Activated CD4-positive, alpha-beta T cell treated with anti-CD3 and anti-CD28 coated beads for 1 hour (primary cell): ENCODE data around the gene ILK.

Experiments
- DNase-seq: peaks from one replicate; pipeline ENCODE4 v3.0.0-alpha.2; 2020

The ILK gene

DNA sequence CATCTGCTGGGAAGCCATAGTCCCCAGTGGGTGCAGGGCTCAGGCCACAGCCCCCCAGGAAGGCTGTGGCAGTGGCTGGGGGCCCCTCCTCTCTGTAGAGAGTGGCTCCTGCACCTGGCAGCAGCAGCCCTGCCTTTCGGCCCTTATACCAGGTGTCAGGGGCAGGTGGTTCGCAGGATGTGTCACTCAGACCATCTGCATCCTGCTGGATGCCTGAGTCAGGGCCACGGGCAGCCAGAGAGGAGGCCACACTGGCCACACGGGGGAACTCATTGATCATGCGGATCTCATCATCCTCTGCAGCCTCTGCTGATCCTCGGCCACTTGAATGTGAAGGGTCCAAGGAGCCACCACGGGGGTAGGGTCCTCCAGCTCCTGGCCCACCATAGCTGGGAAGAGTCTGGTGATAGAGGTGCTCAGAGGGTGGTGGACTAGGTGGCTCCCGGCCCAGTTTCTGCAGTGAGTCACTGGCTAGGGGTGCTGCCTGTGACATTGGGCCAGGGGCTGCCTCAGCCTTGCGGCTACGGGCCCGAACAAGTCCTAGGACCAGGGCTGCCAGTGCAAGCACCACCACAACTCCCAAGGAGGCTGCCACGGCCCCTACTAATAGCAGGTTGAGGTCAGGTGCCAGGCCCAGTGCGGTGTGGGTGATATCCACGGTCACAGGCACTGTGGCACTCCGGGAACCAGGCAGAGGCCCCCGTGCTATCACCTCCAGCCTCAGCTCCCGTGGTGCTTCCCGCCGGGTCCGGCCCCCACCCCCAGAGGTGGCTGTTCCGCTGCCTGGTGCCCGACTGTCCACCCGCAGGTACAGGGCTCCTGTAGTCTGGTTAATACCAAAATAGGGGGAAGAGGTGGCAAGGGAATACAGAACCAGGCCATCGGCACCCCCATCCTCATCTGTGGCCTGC, 18.9 kb downstream of the ILK start:
- DNase-seq = no peak

DNA sequence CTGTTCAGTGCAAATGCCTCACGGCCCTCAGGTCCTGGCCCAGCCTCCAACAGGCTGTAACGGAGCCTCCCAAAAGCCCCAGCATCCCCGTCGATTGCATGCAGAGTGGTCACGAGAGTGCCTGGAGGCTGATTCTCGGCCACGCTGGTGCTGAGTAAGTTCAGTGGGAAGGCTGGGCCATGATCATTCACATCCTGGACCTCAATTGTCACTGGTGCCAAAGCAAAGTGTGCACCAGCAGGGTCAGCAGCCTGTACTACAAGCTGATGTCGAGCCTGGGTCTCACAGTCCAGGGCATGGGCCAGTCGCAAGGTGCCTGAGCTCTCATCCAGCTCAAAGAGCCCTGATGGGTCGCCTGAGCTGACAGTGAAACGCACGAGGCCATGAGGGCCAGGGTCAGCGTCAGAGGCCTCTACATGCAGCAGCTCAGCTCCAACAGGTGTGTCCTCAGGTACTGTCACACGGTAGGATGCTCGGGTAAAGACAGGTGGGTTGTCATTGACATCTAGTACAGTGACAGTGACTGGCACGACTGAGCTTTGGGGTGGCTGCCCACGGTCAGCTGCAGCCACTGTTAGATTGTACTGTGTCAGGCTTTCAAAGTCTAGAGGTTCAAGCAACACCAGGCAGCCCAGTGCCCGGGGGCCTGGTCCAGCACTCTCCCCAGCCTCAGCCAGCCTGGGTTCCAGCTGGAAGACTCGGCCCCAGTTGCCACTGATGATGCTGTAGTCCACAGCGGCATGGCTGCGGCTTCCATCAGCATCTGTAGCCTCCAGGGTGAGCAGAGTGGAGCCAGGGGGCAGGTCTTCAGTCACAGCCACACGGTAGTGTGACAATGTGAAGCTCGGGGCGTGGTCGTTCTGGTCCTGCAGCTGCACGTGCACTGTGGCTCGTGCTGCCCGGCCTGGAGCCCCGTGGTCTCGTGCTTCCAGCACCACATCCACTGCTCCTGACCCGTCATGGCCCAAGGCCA, 20.1 kb downstream of the ILK start:
- no peak for DNase-seq

GRCh38 chr11:6625156-6625831, 21.7 kb downstream of the ILK start:
- no peak for DNase-seq

DNA sequence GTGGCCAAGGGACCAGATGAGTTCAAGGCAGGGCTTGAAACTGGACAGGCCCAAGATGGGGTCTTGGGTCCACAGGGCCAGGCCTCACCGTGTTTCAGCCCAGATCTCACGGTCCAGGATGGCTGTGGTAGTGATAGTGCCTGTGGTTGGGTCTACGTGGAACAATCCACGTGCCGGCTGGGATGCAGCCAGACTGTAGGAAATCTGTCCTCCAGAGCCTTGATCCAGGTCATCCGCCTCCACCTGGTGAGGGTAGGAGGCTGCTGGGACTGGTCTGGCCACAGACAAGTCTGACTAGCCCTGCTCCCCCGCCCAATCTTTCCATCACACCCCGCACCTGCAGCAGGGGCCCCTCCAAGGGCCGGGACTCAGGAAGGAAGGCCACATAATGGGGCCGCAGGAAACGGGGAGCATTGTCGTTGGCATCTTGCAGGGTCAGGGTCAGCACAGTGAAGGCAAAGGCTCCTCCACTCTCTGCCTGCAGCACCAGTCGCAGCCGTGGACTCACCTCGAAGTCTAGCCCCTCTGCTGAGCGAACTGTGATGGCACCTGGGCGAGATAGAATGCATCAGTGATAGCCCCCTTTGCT, 22.4 kb downstream of the ILK start:
- no peak for DNase-seq

DNA sequence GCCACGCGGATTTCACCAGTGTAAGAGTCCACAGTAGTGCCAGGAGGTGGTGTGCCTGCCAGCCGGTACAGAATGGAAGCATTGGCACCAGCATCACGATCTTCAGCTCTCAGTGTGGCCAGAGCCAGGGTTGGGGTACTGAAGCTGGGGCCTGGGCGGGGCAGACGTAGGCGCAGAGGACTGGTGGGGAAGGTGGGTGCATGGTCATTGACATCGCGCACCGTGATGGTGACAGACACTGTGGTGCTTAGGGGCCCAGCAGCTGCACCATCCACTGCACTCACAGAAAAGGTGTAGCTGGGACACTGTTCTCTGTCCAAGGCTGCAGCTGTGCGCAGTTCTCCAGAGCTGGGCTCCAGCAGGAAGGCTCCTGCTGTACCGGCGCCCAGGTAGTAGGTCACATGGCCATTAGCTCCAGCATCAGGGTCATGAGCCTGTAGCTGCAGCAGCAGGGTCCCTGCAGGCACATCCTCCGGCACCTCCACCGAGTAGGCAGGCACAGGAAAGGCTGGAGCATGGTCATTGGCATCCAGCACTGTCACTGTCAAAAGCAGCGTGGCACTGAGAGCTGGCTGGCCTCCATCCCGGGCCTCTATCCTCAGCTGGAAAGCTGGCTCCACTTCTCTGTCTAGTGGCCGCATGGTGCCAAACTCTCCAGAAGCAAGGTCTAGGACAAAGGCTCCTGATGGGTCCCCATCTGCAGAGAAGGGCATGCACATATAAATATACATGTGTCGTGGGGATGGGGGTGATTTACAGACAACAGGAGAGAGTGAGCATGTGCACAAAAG, 23.6 kb downstream of the ILK start:
- no peak for DNase-seq

- no peak for DNase-seq
Observed at GRCh38 chr11:6627762-6628241, 24.2 kb downstream of the ILK start.

GRCh38 chr11:6628526-6628925, 25.0 kb downstream of the ILK start:
- DNase-seq = no peak

DNA sequence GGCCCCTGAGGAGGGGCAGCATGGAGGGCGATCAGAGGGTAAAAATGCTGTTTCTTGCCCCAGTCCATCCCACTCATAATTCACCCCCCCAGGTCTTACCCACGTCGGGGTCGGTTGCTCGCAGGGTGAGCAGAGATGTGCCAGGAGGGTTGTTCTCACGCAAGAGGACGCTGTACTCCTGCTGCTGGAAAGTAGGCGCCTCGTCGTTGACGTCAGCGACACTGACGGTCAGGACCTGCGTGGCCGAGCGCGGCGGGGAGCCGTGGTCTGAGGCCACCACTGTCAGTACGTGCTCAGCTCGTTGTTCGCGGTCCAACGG, 26.0 kb downstream of the ILK start:
- DNase-seq = no peak

DNA sequence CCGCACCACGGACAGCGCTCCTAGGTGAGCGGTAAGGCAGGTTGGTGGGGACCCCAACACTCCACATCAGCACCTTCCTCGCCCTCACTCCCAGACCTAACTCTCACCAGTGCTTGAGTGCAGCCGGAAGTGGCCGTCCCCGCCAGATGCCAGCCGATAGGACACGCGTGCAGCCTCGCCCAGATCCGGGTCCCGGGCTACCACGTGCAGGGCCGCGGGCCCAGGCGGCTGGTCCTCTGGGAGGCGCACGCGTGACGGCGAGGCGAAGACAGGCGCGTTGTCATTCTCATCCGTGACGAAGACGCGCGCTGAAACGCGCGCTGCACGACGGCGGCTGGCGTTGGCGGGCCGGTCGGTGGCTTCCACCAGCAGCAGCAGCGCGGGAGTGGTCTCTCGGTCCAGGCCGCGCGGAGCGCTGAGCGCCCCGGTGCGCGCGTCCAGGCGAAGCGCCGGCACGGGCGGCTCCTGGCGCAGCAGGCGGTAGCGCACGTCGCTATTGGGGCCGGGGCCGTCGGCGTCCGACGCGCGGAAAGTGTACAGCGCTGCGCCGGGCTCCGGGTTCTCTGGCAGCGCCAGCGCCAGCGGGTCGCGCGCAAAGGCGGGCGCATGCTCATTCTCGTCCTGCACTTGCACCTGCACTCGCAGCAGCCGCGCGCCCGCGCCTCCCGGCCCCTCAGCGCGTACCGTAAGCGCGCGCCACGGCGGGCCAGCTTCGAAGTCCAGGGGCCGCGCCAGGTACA, 26.5 kb downstream of the ILK start:
- DNase-seq = no peak

- DNase-seq = no peak
Observed at GRCh38 chr11:6630632-6631291, 27.2 kb downstream of the ILK start.

- no peak for DNase-seq
Observed at GRCh38 chr11:6631361-6631890, 27.9 kb downstream of the ILK start.

DNA sequence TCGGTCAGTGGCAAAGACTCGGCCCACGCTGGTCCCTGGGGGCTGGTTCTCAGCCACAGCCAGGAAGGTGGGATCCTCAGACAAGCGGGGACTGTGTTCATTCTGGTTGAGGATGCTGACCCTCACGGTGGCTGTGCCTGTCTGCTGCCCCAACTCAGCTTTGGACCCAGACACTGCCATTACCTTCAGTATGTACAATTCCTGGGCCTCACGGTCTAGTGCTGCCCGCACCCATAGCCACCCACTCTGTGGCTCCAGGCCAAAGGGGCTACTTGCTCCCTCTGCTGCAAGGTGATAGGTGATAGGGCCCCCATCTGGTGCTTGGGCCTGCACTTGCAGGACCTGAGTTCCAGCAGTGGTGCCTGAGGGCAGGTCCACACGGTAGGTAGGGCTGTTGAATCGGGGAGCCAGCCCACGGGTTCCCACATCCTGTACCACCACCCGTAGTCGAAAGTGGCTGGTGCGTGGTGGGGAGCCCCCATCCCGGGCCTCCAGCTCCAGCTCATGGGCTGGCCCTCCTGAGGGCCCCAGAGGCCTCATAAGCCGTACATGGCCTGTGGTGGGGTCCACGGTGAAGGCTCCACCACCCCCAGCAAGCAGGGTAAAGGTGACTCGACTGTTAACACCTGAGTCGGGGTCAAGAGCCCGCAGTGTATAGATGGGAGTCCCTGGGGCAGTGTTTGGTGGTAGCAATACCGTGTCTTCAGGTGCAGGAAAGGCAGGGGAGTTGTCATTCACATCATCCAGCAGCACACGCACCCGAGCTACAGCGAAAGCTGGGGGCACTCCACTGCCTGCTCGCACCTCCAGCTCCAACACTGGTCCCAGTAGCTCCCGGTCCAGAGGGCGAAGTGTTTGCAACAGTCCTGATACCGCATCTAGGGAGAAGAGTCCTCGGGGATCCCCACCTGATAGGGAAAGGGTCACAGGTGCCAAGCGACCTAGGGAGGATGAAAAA, 28.8 kb downstream of the ILK start:
- no peak for DNase-seq

DNA sequence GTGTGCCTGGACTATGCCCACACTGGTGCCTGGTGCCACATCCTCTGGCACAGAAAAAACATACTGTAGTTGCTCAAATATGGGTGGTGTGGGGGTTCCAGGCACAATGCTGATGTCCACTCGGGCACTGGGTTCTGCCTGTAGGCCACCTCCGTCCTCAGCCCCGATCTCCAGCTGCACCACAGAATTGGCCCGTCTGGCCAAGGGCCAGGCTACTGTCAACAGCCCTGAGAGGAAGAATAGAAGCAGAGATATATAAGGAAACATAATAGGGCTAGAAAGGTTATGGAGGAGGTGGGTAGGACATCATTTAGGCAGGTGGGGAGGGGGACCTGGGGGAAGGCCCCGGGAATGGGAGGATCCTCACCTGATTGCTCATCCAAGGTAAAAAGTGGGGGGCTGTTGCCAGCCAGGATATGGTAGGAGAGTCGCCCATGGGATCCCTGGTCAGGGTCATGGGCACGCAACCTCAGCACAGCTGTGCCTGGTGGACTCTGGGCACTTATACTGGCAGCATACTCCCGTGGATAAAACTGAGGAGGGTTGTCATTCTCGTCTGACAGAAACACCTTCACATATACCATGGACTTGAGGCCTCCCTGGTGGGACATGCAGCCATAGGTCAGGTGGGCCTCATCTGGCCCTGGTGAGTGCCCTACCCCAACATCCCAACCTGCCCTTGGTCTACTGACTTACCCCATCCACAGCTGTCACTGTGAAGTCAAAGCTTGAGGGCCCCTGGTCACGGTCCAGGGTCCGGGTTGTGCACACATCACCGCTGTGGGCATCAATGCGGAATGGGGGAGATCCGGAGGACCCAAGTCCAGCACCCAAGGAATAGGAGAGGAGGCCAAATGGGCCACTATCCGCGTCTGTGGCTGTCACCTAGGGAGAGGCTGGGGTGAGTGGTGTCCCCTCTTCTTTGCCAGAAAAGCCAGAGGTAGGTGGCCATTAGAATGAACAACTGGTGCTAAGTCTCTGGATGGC, 30.1 kb downstream of the ILK start:
- no peak for DNase-seq

DNA sequence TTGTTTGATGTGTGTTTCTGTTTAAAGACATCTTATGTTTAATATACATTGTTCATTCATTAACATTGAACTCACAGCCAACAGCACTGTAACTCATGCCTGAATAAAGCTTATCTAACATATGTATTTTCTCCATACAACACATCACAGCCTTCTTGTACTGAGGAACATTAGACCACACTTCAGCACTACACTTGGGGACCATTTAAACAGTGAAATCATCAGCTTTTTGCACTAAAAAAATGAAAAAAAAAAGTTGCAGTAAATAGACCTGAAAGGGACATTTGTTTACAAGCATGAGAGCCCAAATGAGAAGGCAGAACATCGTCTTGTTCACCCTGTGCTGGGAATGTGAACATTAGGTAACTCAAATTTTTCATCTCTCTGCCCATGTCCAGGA, 31.0 kb downstream of the ILK start:
- no peak for DNase-seq

- DNase-seq = no peak
Observed at GRCh38 chr11:6635082-6635932, 31.7 kb downstream of the ILK start.

DNA sequence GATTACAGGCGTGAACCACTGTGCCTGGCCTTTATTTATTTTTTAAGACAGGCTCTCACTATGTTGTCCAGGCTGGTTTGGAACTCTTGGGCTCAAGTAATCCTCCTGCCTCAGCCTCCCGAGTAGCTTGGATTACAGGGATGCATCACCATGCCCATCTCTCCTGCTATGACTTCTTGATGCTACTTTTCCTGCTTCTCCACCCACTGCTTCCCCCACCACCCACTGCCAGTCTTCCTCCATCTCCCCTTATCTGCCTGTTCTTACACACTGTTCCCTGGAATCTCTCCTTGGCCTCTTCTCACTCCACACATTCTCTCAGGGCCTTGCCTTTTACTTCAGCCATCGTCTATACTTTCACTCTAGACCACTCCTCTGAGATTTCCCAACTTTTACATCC, 32.9 kb downstream of the ILK start:
- no peak for DNase-seq

DNA sequence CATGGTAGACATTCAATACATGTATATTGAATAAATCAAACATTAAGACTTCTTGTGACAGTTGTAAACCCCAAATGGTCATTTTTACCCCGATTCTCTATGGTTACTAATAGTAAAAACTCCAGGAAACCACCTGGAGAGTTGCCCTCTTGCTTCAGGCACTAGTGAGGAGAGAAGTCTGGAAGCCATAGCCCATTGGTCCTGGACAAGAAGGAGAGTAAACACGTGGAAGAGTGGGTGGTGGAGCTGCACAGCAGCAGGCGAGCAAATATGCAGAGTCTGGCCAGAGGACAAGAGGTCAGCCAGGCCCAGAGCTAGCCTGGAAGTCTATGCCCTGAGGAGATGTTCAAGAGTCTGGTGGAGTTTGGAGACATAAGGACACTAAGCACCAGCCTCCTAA, 34.3 kb downstream of the ILK start:
- no peak for DNase-seq
